ENCODE measurements around the gene DNAJB8. TPM values are rescaled to one million over a fixed set of nuclear protein-coding genes. Genes with fewer than 3 reads are reported as not detected.

Gene DNAJB8
- total and polyA plus RNA-seq, 12 donors, result not detected

GRCh38 chr3:128489674-128489926, 22.9 kb upstream of the DNAJB8 start:
- peak overlapping the region; percentile 87 to 98 (median 93) for H3K27ac ChIP-seq
- peak overlapping the region; percentile 57 to 85 (median 67) for H3K4me3 ChIP-seq
- intact Hi-C loops (cut with DNase I), result loop anchor here in 3 of 10 donors (5.0 kb wide), 2 partner anchors 68 to 83 kb away; no protein-coding TSS in a partner anchor
- 0% methylated on average over 20 to 26 of the region's 26 CpGs for WGBS, 2 donors
- peaks cover 10 to 89% (median 53%) of the 10 kb centered on the region in 9 donors for H3K4me1 ChIP-seq
- H3K9me3 ChIP-seq, result no peaks in the 10 kb centered on the region
- DNase-seq, result no peak
- peaks cover 0 to 14% (median 0%) of the 10 kb centered on the region in 9 donors for H3K36me3 ChIP-seq
- H3K27me3 ChIP-seq, result peaks cover 13 to 100% (median 89%) of the 10 kb centered on the region in 7 donors
- no peak for TF ChIP-seq CTCF (IDR thresholded peaks at IDR 0.05)
- ATAC-seq, result no peak

DNA sequence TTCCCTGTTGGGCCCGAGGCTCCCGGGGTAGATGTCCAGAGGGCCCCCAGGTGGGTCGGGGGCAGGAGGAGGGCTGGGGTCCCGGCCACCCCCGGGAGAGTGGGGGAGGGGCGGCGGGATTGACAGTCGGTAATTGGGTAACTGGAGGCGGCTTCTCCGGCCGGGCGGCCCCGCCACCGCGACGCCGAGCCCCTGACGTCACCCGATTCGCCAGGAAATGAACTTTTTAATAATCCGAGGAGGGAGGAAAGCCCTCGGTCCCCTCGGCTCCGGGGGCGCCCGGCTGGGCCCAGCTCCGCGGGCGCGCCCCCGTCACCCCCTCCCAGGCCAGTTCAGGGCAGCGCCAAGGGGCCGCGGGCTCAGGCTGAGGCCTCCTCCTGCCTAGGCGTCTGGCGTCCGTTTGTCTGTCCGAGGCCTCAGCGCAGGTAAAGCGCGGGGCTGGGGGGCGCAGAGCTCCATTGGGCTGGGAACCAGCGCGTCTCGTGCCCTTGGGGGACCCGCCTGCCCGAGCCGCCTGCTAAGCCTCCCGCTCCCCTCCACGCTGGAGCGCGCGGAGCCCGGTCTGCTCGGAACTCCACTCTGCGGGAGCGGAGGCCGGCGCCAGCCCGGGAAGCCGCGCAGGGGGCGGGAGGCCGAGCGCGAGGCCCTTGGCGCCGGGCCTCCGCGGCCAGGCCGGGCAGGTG, 22.4 kb upstream of the DNAJB8 start:
- DNase-seq (peak; percentile 72 to 84), ATAC-seq (peak; percentile 18 to 67 (median 44))
- Histone ChIP-seq H3K4me1 (peaks cover 10 to 93% (median 54%) of the 10 kb centered on the region in 9 donors), H3K9me3 (no peaks in the 10 kb centered on the region), H3K4me3 (peak overlapping the region; percentile 57 to 85 (median 67)), H3K27me3 (peaks cover 13 to 100% (median 94%) of the 10 kb centered on the region in 7 donors), H3K27ac (peak overlapping the region; percentile 87 to 98 (median 93)), H3K36me3 (peaks cover 0 to 14% (median 0%) of the 10 kb centered on the region in 9 donors)
- intact Hi-C loops (cut with DNase I), result loop anchor here in 3 of 10 donors (5.0 kb wide), 2 partner anchors 68 to 83 kb away; no protein-coding TSS in a partner anchor
- 1% methylated on average over 62 to 71 of the region's 71 CpGs for WGBS, 2 donors
- no peak for TF ChIP-seq CTCF (IDR thresholded peaks at IDR 0.05)

DNA sequence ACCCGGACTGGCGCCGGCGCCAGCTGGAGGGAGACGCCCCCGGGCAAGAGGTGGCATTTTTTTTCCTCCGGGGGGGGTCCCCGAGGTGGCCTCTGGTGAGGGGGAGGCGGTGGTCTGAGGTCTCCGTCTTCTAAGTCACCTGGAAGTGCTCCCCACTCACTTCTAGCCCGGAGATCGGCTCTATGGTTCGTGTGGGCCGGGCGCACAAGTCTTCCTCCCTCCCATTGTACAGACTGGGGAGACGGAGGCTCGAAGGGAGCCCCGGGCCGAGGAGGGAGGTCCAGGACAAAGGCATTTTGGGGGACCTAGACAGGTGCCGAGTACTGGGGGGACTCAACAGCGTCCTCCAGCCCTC, 21.9 kb upstream of the DNAJB8 start:
- peak overlapping the region; percentile 87 to 98 (median 93) for H3K27ac ChIP-seq
- peak overlapping the region; percentile 57 to 85 (median 67) for H3K4me3 ChIP-seq
- WGBS, 2 donors, result 1% methylated on average over 21 of the region's 21 CpGs
- H3K36me3 ChIP-seq, result peaks cover 0 to 14% (median 0%) of the 10 kb centered on the region in 9 donors
- no peaks in the 10 kb centered on the region for H3K9me3 ChIP-seq
- intact Hi-C loops (cut with DNase I), result loop anchor here in 3 of 10 donors (5.0 kb wide), 2 partner anchors 69 to 84 kb away; no protein-coding TSS in a partner anchor
- peaks cover 10 to 97% (median 59%) of the 10 kb centered on the region in 9 donors for H3K4me1 ChIP-seq
- peaks cover 13 to 100% (median 98%) of the 10 kb centered on the region in 7 donors for H3K27me3 ChIP-seq
- peak in 3 of 8 donors; percentile 1 to 5 (median 2) for ATAC-seq
- TF ChIP-seq CTCF (IDR thresholded peaks at IDR 0.05), result no peak
- DNase-seq, result no peak

- no peaks in the 10 kb centered on the region for H3K9me3 ChIP-seq
- DNase-seq, result peak; percentile 90 to 94
- 1% methylated on average over 65 to 68 of the region's 68 CpGs for WGBS, 2 donors
- intact Hi-C loops (cut with DNase I), result loop anchor here in 3 of 10 donors (5.0 kb wide), 2 partner anchors 69 to 84 kb away; no protein-coding TSS in a partner anchor
- H3K4me3 ChIP-seq, result peak overlapping the region; percentile 57 to 85 (median 70)
- H3K27me3 ChIP-seq, result peaks cover 13 to 100% (median 97%) of the 10 kb centered on the region in 7 donors
- peak overlapping the region; percentile 87 to 98 (median 93) for H3K27ac ChIP-seq
- peaks cover 10 to 98% (median 60%) of the 10 kb centered on the region in 9 donors for H3K4me1 ChIP-seq
- peak; percentile 74 to 87 (median 82) for ATAC-seq
- peaks cover 0 to 14% (median 0%) of the 10 kb centered on the region in 9 donors for H3K36me3 ChIP-seq
- TF ChIP-seq CTCF (IDR thresholded peaks at IDR 0.05), result no peak
Measured at GRCh38 chr3:128487813-128488635, 21.3 kb upstream of the DNAJB8 start.
